NCI-H345 (cell line): ENCODE measurements around the gene MICA.
A peak's percentile ranks its signal among the peaks of the same experiment; 100 is the strongest.
"Not testable (repeated sequence)": the region's sequence is repeated elsewhere in the genome, so short reads cannot be mapped to it uniquely, and the experiment has no call there.

ENCODE experiments used
- DNase-seq: peaks from one replicate; lab custom pipeline; 2025; lab: John Stamatoyannopoulos, UW

MICA gene

GRCh38 chr6:31383149-31383548 is 20.2 kb upstream of the MICA start:
- DNase-seq, result no peak

- DNase-seq, result no peak
These were observed 18.4 kb upstream of the MICA start for GRCh38 chr6:31385041-31385440.

GRCh38 chr6:31386099-31386498 is 17.3 kb upstream of the MICA start:
- no peak for DNase-seq

- no peak for DNase-seq
These were observed 16.4 kb upstream of the MICA start for GRCh38 chr6:31386977-31387376.

GRCh38 chr6:31388916-31389801 is 14.2 kb upstream of the MICA start:
- not testable (repeated sequence) for DNase-seq

GRCh38 chr6:31389802-31390132 is 13.6 kb upstream of the MICA start:
- DNase-seq, result not testable (repeated sequence)

GRCh38 chr6:31393932-31394331 is 9.5 kb upstream of the MICA start:
- no peak for DNase-seq

- DNase-seq, result no peak
These were observed 9.0 kb upstream of the MICA start for GRCh38 chr6:31394381-31394780.

GRCh38 chr6:31395832-31396231 is 7.6 kb upstream of the MICA start:
- DNase-seq, result no peak

GRCh38 chr6:31396422-31397152 is 6.8 kb upstream of the MICA start:
- DNase-seq, result peak; percentile 84

GRCh38 chr6:31397153-31397499 is 6.3 kb upstream of the MICA start:
- DNase-seq, result not testable (repeated sequence)

- DNase-seq, result peak; percentile 14
These were observed 5.4 kb upstream of the MICA start for GRCh38 chr6:31397901-31398525.

- no peak for DNase-seq
These were observed 3.6 kb upstream of the MICA start for GRCh38 chr6:31399589-31400466.

GRCh38 chr6:31400467-31401289 is 2.7 kb upstream of the MICA start:
- no peak for DNase-seq

- DNase-seq, result no peak
These were observed 2.0 kb upstream of the MICA start for GRCh38 chr6:31401403-31401802.

- DNase-seq, result no peak
These were observed 792 bp upstream of the MICA start for GRCh38 chr6:31402324-31403282.

GRCh38 chr6:31404061-31404364 is 618 bp downstream of the MICA start:
- not testable (repeated sequence) for DNase-seq

- no peak for DNase-seq
These were observed 2.6 kb downstream of the MICA start for GRCh38 chr6:31405996-31406395.

- DNase-seq, result no peak
These were observed 4.3 kb downstream of the MICA start for GRCh38 chr6:31407699-31408098.

- no peak for DNase-seq
These were observed 9.1 kb downstream of the MICA start for GRCh38 chr6:31412506-31412905.
